ENCODE results near the gene CSNK1G2.

CSNK1G2 gene

DNA sequence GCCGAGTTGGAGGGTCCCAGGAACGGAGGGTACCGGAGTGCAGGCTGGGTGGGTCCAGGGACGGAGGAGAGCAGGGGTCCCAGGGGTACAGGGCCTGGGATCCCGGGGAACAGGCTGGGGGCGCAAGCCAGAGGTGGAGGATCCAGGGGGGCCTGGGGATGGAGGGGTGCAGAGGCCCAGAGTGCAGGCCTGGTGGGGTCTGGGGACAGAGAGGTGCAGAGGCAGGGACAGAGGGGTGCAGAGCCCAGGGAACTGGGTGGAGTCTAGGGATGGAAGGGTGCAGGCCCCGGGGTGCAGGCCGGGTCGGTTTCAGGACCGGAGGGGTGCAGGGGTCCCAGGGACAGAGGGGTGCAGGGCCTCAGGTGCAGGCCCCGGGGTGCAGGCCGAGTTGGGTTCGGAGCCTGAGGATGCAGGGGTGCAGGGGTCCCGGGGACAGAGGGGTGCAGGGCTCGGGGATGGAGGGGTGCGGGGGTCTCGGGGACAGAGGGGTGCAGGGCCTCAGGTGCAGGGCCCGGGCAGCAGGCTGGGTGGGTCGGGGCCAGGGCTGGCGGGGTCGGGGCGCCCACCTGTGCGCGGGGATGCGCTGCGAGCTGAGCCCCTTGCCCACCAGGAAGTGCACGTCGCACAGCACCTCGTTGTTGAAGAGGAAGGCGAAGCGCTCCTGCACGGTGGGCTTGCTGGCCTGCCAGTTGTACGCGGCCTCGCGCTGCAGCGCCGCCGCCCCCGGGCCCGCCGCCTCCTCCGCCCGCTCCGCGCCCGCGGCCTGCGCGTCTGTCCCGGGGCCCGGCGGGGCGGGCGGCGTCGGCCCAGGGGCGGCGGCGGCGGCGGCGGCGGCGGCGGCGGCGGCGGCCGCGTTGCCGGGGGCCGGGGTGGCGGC, 74.0 kb downstream of the CSNK1G2 start:
- Histone ChIP-seq H3K36me3 (ENCODE audit: control insufficient read depth in 5 of 5, insufficient read depth in 5 of 5, low read length in 5 of 5) (peaks cover 0 to 4% (median 0%) of the 10 kb centered on the region in 5 donors), H3K4me3 (ENCODE audit: low read depth in 1 of 5, low read length in 5 of 5) (peak overlapping the region in 4 of 5 donors; percentile 68 to 75 (median 71)), H3K27me3 (ENCODE audit: control insufficient read depth in 5 of 5, insufficient read depth in 4 of 5, low read length in 5 of 5) (no peaks in the 10 kb centered on the region), H3K27ac (ENCODE audit: low read depth, low read length) (no peak overlapping the region), H3K4me1 (ENCODE audit: control insufficient read depth in 5 of 5, insufficient read depth in 5 of 5, low read length in 5 of 5) (peaks cover 0 to 27% (median 22%) of the 10 kb centered on the region in 5 donors), H3K9me3 (ENCODE audit: control insufficient read depth in 5 of 5, low read length in 5 of 5) (no peaks in the 10 kb centered on the region), H3K9ac (ENCODE audit: low read length in 5 of 5) (peak overlapping the region in 2 of 5 donors; percentile 10 to 56)

DNA sequence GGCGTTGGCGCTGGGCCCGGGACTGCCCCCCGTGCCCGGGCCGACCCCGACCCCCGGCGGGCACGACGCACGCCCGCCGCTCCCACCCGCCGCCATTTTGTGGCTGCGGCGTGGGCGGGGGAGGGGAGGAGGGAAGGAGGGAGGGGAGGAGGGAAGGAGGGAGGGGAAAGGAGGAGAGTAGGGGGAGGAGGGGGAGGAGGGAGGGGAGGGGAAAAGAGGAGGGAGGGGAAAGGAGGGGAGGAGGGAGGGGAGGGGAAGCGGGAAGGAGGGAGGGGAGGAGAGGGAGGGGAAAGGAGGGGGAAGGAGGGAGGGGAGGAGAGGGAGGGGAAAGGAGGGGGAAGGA, 74.6 kb downstream of the CSNK1G2 start, which contains the start of gene BTBD2:
TSS of gene BTBD2 (minus strand) at position 107 of the 343 bp plus-strand sequence. CDS start at position 96, 11 bp downstream.
- H3K9me3 ChIP-seq (ENCODE audit: control insufficient read depth in 5 of 5, low read length in 5 of 5): no peaks in the 10 kb centered on the region
- H3K36me3 ChIP-seq (ENCODE audit: control insufficient read depth in 5 of 5, insufficient read depth in 5 of 5, low read length in 5 of 5): peaks cover 0 to 4% (median 0%) of the 10 kb centered on the region in 5 donors
- no peaks in the 10 kb centered on the region for H3K27me3 ChIP-seq (ENCODE audit: control insufficient read depth in 5 of 5, insufficient read depth in 4 of 5, low read length in 5 of 5)
- peak within 1 kb of the TSS in 2 of 5 donors; percentile 10 to 56 for H3K9ac ChIP-seq (ENCODE audit: low read length in 5 of 5)
- peak within 1 kb of the TSS in 4 of 5 donors; percentile 68 to 75 (median 71) for H3K4me3 ChIP-seq (ENCODE audit: low read depth in 1 of 5, low read length in 5 of 5)
- H3K4me1 ChIP-seq (ENCODE audit: control insufficient read depth in 5 of 5, insufficient read depth in 5 of 5, low read length in 5 of 5): peaks cover 0 to 27% (median 22%) of the 10 kb centered on the region in 5 donors
- no peak within 1 kb of the TSS for H3K27ac ChIP-seq (ENCODE audit: low read depth, low read length)

DNA sequence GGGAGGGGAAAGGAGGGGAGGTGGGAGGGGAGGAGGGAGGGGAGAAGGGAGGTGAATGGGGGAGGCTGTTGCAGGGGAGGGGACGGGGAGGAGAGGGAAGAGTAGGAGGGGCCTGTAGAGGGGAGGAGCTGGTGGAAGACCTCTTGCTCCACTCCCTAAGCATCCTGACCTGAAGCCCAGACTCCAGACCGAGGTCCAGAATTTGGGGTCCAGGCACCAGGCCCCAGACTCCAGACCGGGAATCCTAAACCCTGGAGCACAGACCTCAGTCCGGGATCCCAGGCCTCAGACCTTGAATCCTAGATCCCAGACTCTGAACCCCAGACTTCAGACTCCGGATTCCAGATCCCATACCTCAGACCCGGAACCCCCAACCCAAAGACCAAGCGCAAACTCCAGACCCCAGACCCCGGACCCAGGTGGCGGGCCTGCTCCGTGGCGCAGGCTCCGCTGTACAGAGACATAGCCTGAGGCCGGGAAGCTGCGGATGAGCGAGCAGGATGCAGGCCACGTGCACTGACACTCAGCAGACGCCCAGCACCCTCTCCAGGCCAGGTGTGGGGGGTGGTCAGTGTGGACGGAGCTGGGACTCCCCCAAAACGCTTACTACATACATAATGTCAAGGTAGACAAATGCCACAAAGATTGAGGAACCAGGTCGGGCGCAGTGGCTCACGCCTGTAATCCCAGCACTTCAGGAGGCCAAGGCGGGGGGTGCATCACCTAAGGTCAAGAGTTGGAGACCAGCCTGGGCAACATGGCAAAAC, 75.3 kb downstream of the CSNK1G2 start:
- Histone ChIP-seq H3K4me1 (ENCODE audit: control insufficient read depth in 5 of 5, insufficient read depth in 5 of 5, low read length in 5 of 5) (peaks cover 0 to 27% (median 22%) of the 10 kb centered on the region in 5 donors), H3K27me3 (ENCODE audit: control insufficient read depth in 5 of 5, insufficient read depth in 4 of 5, low read length in 5 of 5) (no peaks in the 10 kb centered on the region), H3K4me3 (ENCODE audit: low read depth in 1 of 5, low read length in 5 of 5) (peak overlapping the region in 3 of 5 donors; percentile 46 to 58 (median 50)), H3K36me3 (ENCODE audit: control insufficient read depth in 5 of 5, insufficient read depth in 5 of 5, low read length in 5 of 5) (peaks cover 0 to 4% (median 0%) of the 10 kb centered on the region in 5 donors), H3K27ac (ENCODE audit: low read depth, low read length) (no peak overlapping the region), H3K9ac (ENCODE audit: low read length in 5 of 5) (no peak overlapping the region), H3K9me3 (ENCODE audit: control insufficient read depth in 5 of 5, low read length in 5 of 5) (no peaks in the 10 kb centered on the region)

DNA sequence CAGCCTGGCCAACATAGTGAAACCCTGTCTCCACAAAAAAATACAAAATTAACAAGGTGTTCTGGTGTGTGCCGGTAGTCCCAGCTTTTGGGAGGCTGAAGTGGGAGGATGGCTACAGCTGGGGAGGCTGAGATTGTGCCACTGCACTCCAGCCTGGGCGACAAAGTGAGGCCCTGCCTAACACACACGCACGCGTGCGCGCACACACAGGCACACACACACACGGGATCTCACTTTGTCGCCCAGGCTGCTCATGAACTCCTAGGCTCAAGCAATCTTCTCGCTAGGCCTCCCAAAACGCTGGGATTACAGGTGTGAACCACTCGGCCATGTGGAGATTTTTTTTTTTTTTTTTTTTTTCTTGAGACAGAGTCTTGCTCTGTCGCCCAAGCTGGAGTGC, 77.8 kb downstream of the CSNK1G2 start:
- no peaks in the 10 kb centered on the region for H3K36me3 ChIP-seq (ENCODE audit: control insufficient read depth in 5 of 5, insufficient read depth in 5 of 5, low read length in 5 of 5)
- H3K9me3 ChIP-seq (ENCODE audit: control insufficient read depth in 5 of 5, low read length in 5 of 5): no peaks in the 10 kb centered on the region
- H3K4me3 ChIP-seq (ENCODE audit: low read depth in 1 of 5, low read length in 5 of 5): no peak overlapping the region
- no peak overlapping the region for H3K9ac ChIP-seq (ENCODE audit: low read length in 5 of 5)
- H3K27me3 ChIP-seq (ENCODE audit: control insufficient read depth in 5 of 5, insufficient read depth in 4 of 5, low read length in 5 of 5): no peaks in the 10 kb centered on the region
- peaks cover 0 to 24% (median 20%) of the 10 kb centered on the region in 5 donors for H3K4me1 ChIP-seq (ENCODE audit: control insufficient read depth in 5 of 5, insufficient read depth in 5 of 5, low read length in 5 of 5)
- no peak overlapping the region for H3K27ac ChIP-seq (ENCODE audit: low read depth, low read length)

DNA sequence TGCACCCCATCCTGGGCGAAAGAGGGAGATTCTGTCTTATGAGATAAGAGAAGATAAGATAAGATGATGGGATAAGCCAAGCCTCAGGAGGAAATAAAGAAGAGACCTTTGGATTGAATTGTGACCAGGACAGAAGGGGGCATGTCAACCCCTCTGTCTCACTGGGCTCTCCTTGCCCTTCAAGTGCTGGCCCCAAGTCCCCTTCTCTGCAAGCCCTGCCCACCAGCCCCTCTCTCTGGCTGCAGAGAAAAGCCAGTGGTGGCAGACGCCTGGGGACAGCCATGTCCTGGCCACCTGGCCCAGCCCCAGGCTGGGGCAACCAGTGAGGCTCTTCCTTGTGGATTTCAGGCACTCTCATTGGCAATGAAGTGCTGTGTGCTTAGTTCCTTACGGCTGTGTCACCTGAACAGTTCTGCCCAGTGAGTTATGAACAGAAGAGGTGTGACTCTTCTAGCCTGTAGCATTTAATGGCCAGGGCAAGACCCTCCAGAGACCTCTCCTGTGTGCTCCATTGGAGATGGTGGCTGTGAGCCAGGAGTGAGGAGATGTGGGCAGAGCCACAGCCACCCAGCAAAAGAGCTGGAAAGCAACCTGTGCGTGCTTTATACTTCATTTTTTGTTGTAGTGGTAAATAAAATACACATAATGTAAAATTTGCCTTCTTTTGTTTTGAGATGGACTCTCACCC, 80.6 kb downstream of the CSNK1G2 start:
- H3K36me3 ChIP-seq (ENCODE audit: control insufficient read depth in 5 of 5, insufficient read depth in 5 of 5, low read length in 5 of 5): no peaks in the 10 kb centered on the region
- peaks cover 0 to 4% (median 3%) of the 10 kb centered on the region in 5 donors for H3K9me3 ChIP-seq (ENCODE audit: control insufficient read depth in 5 of 5, low read length in 5 of 5)
- H3K4me1 ChIP-seq (ENCODE audit: control insufficient read depth in 5 of 5, insufficient read depth in 5 of 5, low read length in 5 of 5): peaks cover 0 to 6% (median 4%) of the 10 kb centered on the region in 5 donors
- H3K27ac ChIP-seq (ENCODE audit: low read depth, low read length): no peak overlapping the region
- H3K27me3 ChIP-seq (ENCODE audit: control insufficient read depth in 5 of 5, insufficient read depth in 4 of 5, low read length in 5 of 5): no peaks in the 10 kb centered on the region
- H3K9ac ChIP-seq (ENCODE audit: low read length in 5 of 5): no peak overlapping the region
- H3K4me3 ChIP-seq (ENCODE audit: low read depth in 1 of 5, low read length in 5 of 5): no peak overlapping the region

DNA sequence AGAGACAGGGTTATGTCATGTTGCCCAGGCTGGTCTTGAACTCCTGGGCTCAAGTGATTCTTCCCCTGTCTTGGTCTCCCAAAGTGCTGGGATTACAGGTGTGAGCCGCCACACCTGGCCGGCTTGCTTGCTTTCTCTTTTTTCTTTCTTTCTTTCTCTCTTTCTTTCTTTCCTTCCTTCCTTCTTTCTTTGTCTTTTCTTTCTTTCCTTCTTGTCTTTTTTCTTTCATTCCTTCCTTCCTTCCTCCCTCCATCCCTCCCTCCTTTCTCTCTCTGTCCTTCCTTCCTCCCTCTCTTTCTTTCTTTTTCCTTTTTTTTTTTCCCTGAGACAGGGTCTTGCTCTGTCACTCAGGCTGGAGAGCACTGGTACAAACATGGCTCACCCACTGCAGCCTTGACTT, 81.3 kb downstream of the CSNK1G2 start:
- Histone ChIP-seq H3K9me3 (ENCODE audit: control insufficient read depth in 5 of 5, low read length in 5 of 5) (peaks cover 0 to 4% (median 3%) of the 10 kb centered on the region in 5 donors), H3K9ac (ENCODE audit: low read length in 5 of 5) (no peak overlapping the region), H3K4me1 (ENCODE audit: control insufficient read depth in 5 of 5, insufficient read depth in 5 of 5, low read length in 5 of 5) (peaks cover 0 to 10% (median 7%) of the 10 kb centered on the region in 5 donors), H3K36me3 (ENCODE audit: control insufficient read depth in 5 of 5, insufficient read depth in 5 of 5, low read length in 5 of 5) (no peaks in the 10 kb centered on the region), H3K27ac (ENCODE audit: low read depth, low read length) (no peak overlapping the region), H3K4me3 (ENCODE audit: low read depth in 1 of 5, low read length in 5 of 5) (no peak overlapping the region), H3K27me3 (ENCODE audit: control insufficient read depth in 5 of 5, insufficient read depth in 4 of 5, low read length in 5 of 5) (no peaks in the 10 kb centered on the region)

DNA sequence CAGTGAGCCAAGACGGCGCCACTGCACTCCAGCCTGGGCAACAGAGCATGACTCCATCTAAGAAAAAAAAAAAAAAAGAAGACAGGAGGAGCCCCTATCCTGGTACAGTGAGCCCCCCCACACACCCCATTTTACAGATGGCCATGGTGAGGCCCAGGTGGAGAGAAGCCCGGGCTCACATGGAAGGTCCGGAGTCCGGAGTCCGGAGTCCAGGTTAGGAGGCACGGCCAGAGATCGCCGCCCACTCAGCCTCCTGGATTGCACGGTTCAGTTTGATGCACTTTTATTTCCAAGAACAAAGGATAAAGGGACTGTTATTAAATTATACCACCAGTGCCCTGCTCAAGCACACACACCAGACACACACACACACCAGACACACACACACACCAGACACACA, 85.8 kb downstream of the CSNK1G2 start:
- Histone ChIP-seq H3K27me3 (ENCODE audit: control insufficient read depth in 5 of 5, insufficient read depth in 4 of 5, low read length in 5 of 5) (no peaks in the 10 kb centered on the region), H3K27ac (ENCODE audit: low read depth, low read length) (no peak overlapping the region), H3K4me3 (ENCODE audit: low read depth in 1 of 5, low read length in 5 of 5) (no peak overlapping the region), H3K4me1 (ENCODE audit: control insufficient read depth in 5 of 5, insufficient read depth in 5 of 5, low read length in 5 of 5) (peaks cover 0 to 29% (median 18%) of the 10 kb centered on the region in 5 donors), H3K9me3 (ENCODE audit: control insufficient read depth in 5 of 5, low read length in 5 of 5) (peaks cover 0 to 4% (median 3%) of the 10 kb centered on the region in 5 donors), H3K9ac (ENCODE audit: low read length in 5 of 5) (peak overlapping the region in 1 of 5 donors; percentile 17), H3K36me3 (ENCODE audit: control insufficient read depth in 5 of 5, insufficient read depth in 5 of 5, low read length in 5 of 5) (no peaks in the 10 kb centered on the region)

DNA sequence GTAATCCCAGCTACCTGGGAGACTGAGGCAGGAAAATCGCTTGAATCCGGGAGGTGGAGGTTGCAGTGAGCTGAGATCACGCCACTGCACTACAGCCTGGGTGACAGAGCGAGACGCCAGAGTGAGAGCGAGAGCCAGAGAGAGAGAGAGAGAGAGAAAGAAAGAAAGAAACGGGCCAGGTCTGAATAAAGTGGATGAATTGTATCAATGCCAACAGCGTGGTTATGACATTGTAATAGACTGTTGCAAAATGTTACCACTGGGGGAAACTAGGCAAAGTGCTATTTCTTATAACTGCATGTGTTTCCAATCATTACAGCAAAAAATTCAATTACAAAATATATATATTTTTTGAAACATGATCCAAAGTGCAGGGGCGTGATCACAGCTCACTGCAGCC, 86.4 kb downstream of the CSNK1G2 start:
- Histone ChIP-seq H3K36me3 (ENCODE audit: control insufficient read depth in 5 of 5, insufficient read depth in 5 of 5, low read length in 5 of 5) (no peaks in the 10 kb centered on the region), H3K27ac (ENCODE audit: low read depth, low read length) (no peak overlapping the region), H3K4me1 (ENCODE audit: control insufficient read depth in 5 of 5, insufficient read depth in 5 of 5, low read length in 5 of 5) (peaks cover 0 to 35% (median 24%) of the 10 kb centered on the region in 5 donors), H3K9me3 (ENCODE audit: control insufficient read depth in 5 of 5, low read length in 5 of 5) (peaks cover 0 to 4% (median 3%) of the 10 kb centered on the region in 5 donors), H3K27me3 (ENCODE audit: control insufficient read depth in 5 of 5, insufficient read depth in 4 of 5, low read length in 5 of 5) (no peaks in the 10 kb centered on the region), H3K9ac (ENCODE audit: low read length in 5 of 5) (peak overlapping the region in 1 of 5 donors; percentile 17), H3K4me3 (ENCODE audit: low read depth in 1 of 5, low read length in 5 of 5) (no peak overlapping the region)

Measured in subcutaneous abdominal adipose tissue (tissue), 5 donors.